SU-DHL-6 (cell line): ENCODE data around the gene PPP1R14C.

Experiments
- H2AFZ ChIP-seq: fragments of 200-600 bp; sonication (generic); 2 replicates; pipeline ENCODE4 v1.6.1; 2014; ENCODE audit warnings: low read depth, mild to moderate bottlenecking, moderate library complexity, mixed read lengths, antibody characterized with exemption, low read length; ENCODE audit not compliant: severe bottlenecking
- H3F3A ChIP-seq: fragments of 200-600 bp; shearing (Covaris generic); 2 replicates; pipeline ENCODE4 v1.6.0; 2016; ENCODE audit warnings: antibody characterized with exemption, mild to moderate bottlenecking; ENCODE audit not compliant: insufficient read depth
- H3K27ac ChIP-seq: fragments of 200-600 bp; sonication (generic); 2 replicates; pipeline ENCODE4 v1.5.1; 2016; ENCODE audit warnings: low read depth, mild to moderate bottlenecking, low read length, moderate library complexity, mixed read lengths
- H3K27me3 ChIP-seq: fragments of 200-600 bp; sonication (generic), shearing (Covaris generic); 2 replicates; pipeline ENCODE4 v1.6.0; 2014; ENCODE audit warnings: mild to moderate bottlenecking, low read length
- H3K36me3 ChIP-seq: fragments of 200-600 bp; sonication (generic); 2 replicates; pipeline ENCODE4 v1.6.1; 2014; ENCODE audit warnings: mild to moderate bottlenecking, low read length, mixed read lengths
- H3K4me2 ChIP-seq: fragments of 300-600, 200-600 bp; shearing (Covaris generic), sonication (generic); 2 replicates; pipeline ENCODE4 v1.6.0; 2014; ENCODE audit warnings: low read length, low read depth, mild to moderate bottlenecking; ENCODE audit not compliant: poor library complexity, severe bottlenecking
- H3K4me3 ChIP-seq: fragments of 200-600 bp; sonication (generic); 2 replicates; pipeline ENCODE4 v1.5.1; 2014; ENCODE audit warnings: antibody characterized with exemption, low read length, mild to moderate bottlenecking, mixed read lengths; ENCODE audit not compliant: insufficient read depth, poor library complexity, severe bottlenecking
- H3K79me2 ChIP-seq: fragments of 200-600 bp; sonication (generic); 2 replicates; pipeline ENCODE4 v1.6.1; 2014; ENCODE audit warnings: mild to moderate bottlenecking, low read length, moderate library complexity; ENCODE audit not compliant: insufficient read depth
- H3K9ac ChIP-seq: fragments of 200-600 bp; sonication (generic); 2 replicates; pipeline ENCODE4 v1.7.0; 2014; ENCODE audit warnings: mild to moderate bottlenecking, low read length
- H3K9me2 ChIP-seq: fragments of 200-600 bp; sonication (generic); replicated peaks from 2 replicates; pipeline ENCODE4 v1.6.1; 2014; ENCODE audit warnings: low read length; ENCODE audit not compliant: insufficient read depth
- H3K9me3 ChIP-seq: fragments of 200-600 bp; sonication (generic); 2 replicates; pipeline ENCODE4 v1.6.1; 2014; ENCODE audit warnings: low read length, mixed read lengths; ENCODE audit not compliant: insufficient read depth
- H4K20me1 ChIP-seq: fragments of 200-600 bp; sonication (generic); 2 replicates; pipeline ENCODE4 v1.6.1; 2014; ENCODE audit warnings: low read depth, mild to moderate bottlenecking, antibody characterized with exemption, low read length, moderate library complexity, mixed read lengths
- EZH2phosphoT487 ChIP-seq: fragments of 200-600 bp; sonication (generic), shearing (Covaris generic); conservative IDR thresholded peaks from 2 replicates; pipeline ENCODE4 v1.6.1; 2018; ENCODE audit warnings: mild to moderate bottlenecking, antibody characterized with exemption, low read length, moderate library complexity, mixed read lengths
- TF ChIP-seq, protein P1 (sequence below): fragments of 200-600 bp; sonication (generic); IDR thresholded peaks from one replicate; pipeline ENCODE4 v1.5.1; 2017; ENCODE audit warnings: antibody characterized with exemption, mild to moderate bottlenecking, low read length, moderate library complexity; ENCODE audit not compliant: insufficient read depth, poor library complexity, severe bottlenecking

The PPP1R14C gene

GRCh38 chr6:150236544-150236943 is 93.7 kb downstream of the PPP1R14C start:
- H3F3A ChIP-seq, result no peaks in the 10 kb centered on the region
- no peaks in the 10 kb centered on the region for H3K36me3 ChIP-seq
- H3K4me2 ChIP-seq, result no peak overlapping the region
- H3K79me2 ChIP-seq, result no peaks in the 10 kb centered on the region
- H3K9ac ChIP-seq, result no peak overlapping the region
- H3K9me2 ChIP-seq, result no peaks in the 10 kb centered on the region
- no peaks in the 10 kb centered on the region for H3K9me3 ChIP-seq
- no peak overlapping the region for H2AFZ ChIP-seq
- H3K27me3 ChIP-seq, result no peaks in the 10 kb centered on the region
- H4K20me1 ChIP-seq, result no peaks in the 10 kb centered on the region
- no peak overlapping the region for H3K27ac ChIP-seq
- H3K4me3 ChIP-seq, result no peak overlapping the region
- TF ChIP-seq, protein P1, sequence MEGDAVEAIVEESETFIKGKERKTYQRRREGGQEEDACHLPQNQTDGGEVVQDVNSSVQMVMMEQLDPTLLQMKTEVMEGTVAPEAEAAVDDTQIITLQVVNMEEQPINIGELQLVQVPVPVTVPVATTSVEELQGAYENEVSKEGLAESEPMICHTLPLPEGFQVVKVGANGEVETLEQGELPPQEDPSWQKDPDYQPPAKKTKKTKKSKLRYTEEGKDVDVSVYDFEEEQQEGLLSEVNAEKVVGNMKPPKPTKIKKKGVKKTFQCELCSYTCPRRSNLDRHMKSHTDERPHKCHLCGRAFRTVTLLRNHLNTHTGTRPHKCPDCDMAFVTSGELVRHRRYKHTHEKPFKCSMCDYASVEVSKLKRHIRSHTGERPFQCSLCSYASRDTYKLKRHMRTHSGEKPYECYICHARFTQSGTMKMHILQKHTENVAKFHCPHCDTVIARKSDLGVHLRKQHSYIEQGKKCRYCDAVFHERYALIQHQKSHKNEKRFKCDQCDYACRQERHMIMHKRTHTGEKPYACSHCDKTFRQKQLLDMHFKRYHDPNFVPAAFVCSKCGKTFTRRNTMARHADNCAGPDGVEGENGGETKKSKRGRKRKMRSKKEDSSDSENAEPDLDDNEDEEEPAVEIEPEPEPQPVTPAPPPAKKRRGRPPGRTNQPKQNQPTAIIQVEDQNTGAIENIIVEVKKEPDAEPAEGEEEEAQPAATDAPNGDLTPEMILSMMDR, result no peak
- no peak for TF ChIP-seq EZH2phosphoT487

- Histone ChIP-seq H4K20me1 (no peaks in the 10 kb centered on the region), H3K36me3 (no peaks in the 10 kb centered on the region), H3K79me2 (no peaks in the 10 kb centered on the region), H3K9ac (no peak overlapping the region), H3K27ac (no peak overlapping the region), H3K9me2 (no peaks in the 10 kb centered on the region), H2AFZ (no peak overlapping the region), H3F3A (no peaks in the 10 kb centered on the region), H3K27me3 (no peaks in the 10 kb centered on the region), H3K4me2 (no peak overlapping the region), H3K4me3 (no peak overlapping the region), H3K9me3 (no peaks in the 10 kb centered on the region)
- TF ChIP-seq, protein P1, result no peak
- TF ChIP-seq EZH2phosphoT487, result no peak
These were observed 94.8 kb downstream of the PPP1R14C start for GRCh38 chr6:150237626-150238025.

DNA sequence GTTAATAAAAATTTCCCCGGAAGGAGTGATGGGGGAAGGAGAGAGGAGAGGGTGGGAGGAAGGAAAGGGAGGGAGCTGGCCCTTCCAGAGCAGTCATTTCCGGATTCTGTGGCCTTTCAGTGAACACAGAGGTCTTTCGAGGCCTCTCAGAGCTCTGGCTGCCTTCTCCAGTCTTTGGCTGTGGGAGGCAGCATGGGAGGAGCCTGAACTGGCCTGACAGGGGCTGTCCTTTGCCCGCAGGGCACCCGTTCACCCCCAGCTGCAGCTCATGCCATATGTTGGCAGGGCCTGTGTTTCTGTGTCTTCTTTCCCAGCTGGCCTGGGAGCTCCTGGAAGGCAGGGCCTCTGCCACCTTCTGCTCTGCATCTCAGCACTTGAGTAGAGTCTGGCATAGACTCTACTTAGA is 95.5 kb downstream of the PPP1R14C start:
- H3K4me2 ChIP-seq, result no peak overlapping the region
- H3K9me2 ChIP-seq, result no peaks in the 10 kb centered on the region
- H3K36me3 ChIP-seq, result no peaks in the 10 kb centered on the region
- H3K27me3 ChIP-seq, result no peaks in the 10 kb centered on the region
- TF ChIP-seq, protein P1, result no peak
- TF ChIP-seq EZH2phosphoT487, result no peak
- no peaks in the 10 kb centered on the region for H3K79me2 ChIP-seq
- no peak overlapping the region for H3K27ac ChIP-seq
- no peak overlapping the region for H3K9ac ChIP-seq
- H4K20me1 ChIP-seq, result no peaks in the 10 kb centered on the region
- no peaks in the 10 kb centered on the region for H3F3A ChIP-seq
- no peaks in the 10 kb centered on the region for H3K9me3 ChIP-seq
- H2AFZ ChIP-seq, result no peak overlapping the region
- H3K4me3 ChIP-seq, result no peak overlapping the region
